HCT116 (cell line): ENCODE data around the gene SLC24A3. TPM values are rescaled to one million over a fixed set of nuclear protein-coding genes. Genes with fewer than 3 reads are reported as not detected.

Source experiments
- ATAC-seq: fragments of 200-7000 bp; cut with Tn5 transposase; 2 replicates; pipeline ENCODE4 v1.9.1; 2020; ENCODE audit warnings: mild to moderate bottlenecking, moderate library complexity
- BruUV-seq: library from RNA; stranded (reverse); fragments of 400-500 nt; replicated peaks from 2 replicates; lab custom pipeline; 2021; lab: Mats Ljungman, UMichigan
- CTCF ChIA-PET: fragments of 300-600 bp; sonication (Branson Sonifier 250); formaldehyde crosslinking; loops from one replicate; lab custom pipeline; 2021; ENCODE audit warnings: antibody characterized with exemption; lab: Charles Lee
- POLR2A ChIA-PET: fragments of 300-600, 350-600 bp; sonication (Branson Sonifier 250); formaldehyde crosslinking; loops from one replicate; lab custom pipeline; 2021; ENCODE audit warnings: antibody characterized with exemption; lab: Charles Lee
- RAD21 ChIA-PET, 2 experiments: fragments of 300-600 bp; sonication (Branson Sonifier 250); formaldehyde crosslinking; loops; one replicate each; lab custom pipeline; 2023; ENCODE audit warnings: low total read pairs in 2 of 2; ENCODE audit not compliant: uncharacterized antibody in 2 of 2, unreplicated experiment in 2 of 2, low non-redundant PET in 1 of 2; lab: Charles Lee
- DNase-seq: peaks from one replicate; pipeline ENCODE4 v3.0.0-alpha.2; 2010; ENCODE audit warnings: low read depth, low spot score
- H2AFZ ChIP-seq: fragments of 200-600 bp; shearing (Covaris generic), sonication (generic); 2 replicates; pipeline ENCODE4 v1.6.1; 2017; ENCODE audit warnings: low read depth, mixed run types, mixed read lengths, antibody characterized with exemption, low read length; ENCODE audit not compliant: poor library complexity, severe bottlenecking
- H3K27ac ChIP-seq: 2 replicates; pipeline ENCODE4 v1.5.1; 2012; ENCODE audit warnings: low read depth, low read length
- H3K27me3 ChIP-seq: fragments of 200-600 bp; sonication (generic); 2 replicates; pipeline ENCODE4 v1.6.1; 2016; ENCODE audit warnings: mixed run types, low read length, mixed read lengths; ENCODE audit not compliant: insufficient read depth
- H3K36me3 ChIP-seq, 2 experiments: fragments of 200-500 bp in 1 of 2; fragments of 200-600 bp in 1 of 2; sonication (Bioruptor generic) in 1 of 2; sonication (generic) in 1 of 2; 2 replicates each; pipeline versions ENCODE4 v1.5.1 to v1.6.1; 2014 to 2016; ENCODE audit warnings: low read length in 2 of 2, inconsistent platforms in 1 of 2, mixed read lengths in 1 of 2, mixed run types in 1 of 2; ENCODE audit not compliant: insufficient read depth in 2 of 2, control insufficient read depth in 1 of 2
- H3K4me1 ChIP-seq, 2 experiments: fragments of 200-600 bp in 1 of 2; sonication (generic) in 1 of 2; 2 replicates each; pipeline versions ENCODE4 v1.5.1 to v1.6.1; 2012 to 2017; ENCODE audit warnings: low read length in 2 of 2, inconsistent platforms in 1 of 2, mild to moderate bottlenecking in 1 of 2, mixed read lengths in 1 of 2, mixed run types in 1 of 2, moderate library complexity in 1 of 2; ENCODE audit not compliant: insufficient read depth in 2 of 2, control insufficient read depth in 1 of 2
- H3K4me2 ChIP-seq: fragments of 200-600 bp; sonication (generic); 2 replicates; pipeline ENCODE4 v1.6.1; 2017; ENCODE audit warnings: mixed run types, low read length, mixed read lengths
- H3K4me3 ChIP-seq, 2 experiments: fragments of 200-600 bp in 1 of 2; sonication (generic) in 1 of 2; replicated peaks in 1 of 2; 2 replicates each; pipeline ENCODE4 v1.5.1; 2011 to 2016; ENCODE audit warnings: low read length in 2 of 2, control low read depth in 1 of 2, low read depth in 1 of 2, mild to moderate bottlenecking in 1 of 2, mixed read lengths in 1 of 2, mixed run types in 1 of 2
- H3K79me2 ChIP-seq: fragments of 200-600 bp; sonication (generic); 2 replicates; pipeline ENCODE4 v1.6.1; 2017; ENCODE audit warnings: mild to moderate bottlenecking, mixed run types, low read length, moderate library complexity, mixed read lengths; ENCODE audit not compliant: insufficient read depth
- H3K9ac ChIP-seq: fragments of 200-600 bp; sonication (generic); 2 replicates; pipeline ENCODE4 v1.6.1; 2016; ENCODE audit warnings: low read length, mixed read lengths
- H3K9me2 ChIP-seq: fragments of 200-600 bp; sonication (generic), shearing (Covaris generic); 2 replicates; pipeline ENCODE4 v1.6.1; 2017; ENCODE audit warnings: mixed run types, mild to moderate bottlenecking, moderate library complexity; ENCODE audit not compliant: insufficient read depth
- H3K9me3 ChIP-seq, 2 experiments: fragments of 200-500 bp in 1 of 2; fragments of 200-600 bp in 1 of 2; sonication (Bioruptor generic) in 1 of 2; sonication (generic) in 1 of 2; 2 replicates each; pipeline ENCODE4 v1.6.1; 2014 to 2017; ENCODE audit warnings: low read length in 2 of 2, mixed read lengths in 2 of 2, inconsistent platforms in 1 of 2, low read depth in 1 of 2, mild to moderate bottlenecking in 1 of 2, mixed run types in 1 of 2, moderate library complexity in 1 of 2; ENCODE audit not compliant: control insufficient read depth in 1 of 2, insufficient read depth in 1 of 2
- H4K20me1 ChIP-seq: fragments of 200-600 bp; sonication (generic), shearing (Covaris generic); 2 replicates; pipeline ENCODE4 v1.6.1; 2017; ENCODE audit warnings: mixed run types, mild to moderate bottlenecking, moderate library complexity; ENCODE audit not compliant: insufficient read depth
- ATF3 ChIP-seq: IDR thresholded peaks from 2 replicates; pipeline ENCODE4 v1.6.1; 2012
- CBX3 ChIP-seq: IDR thresholded peaks from 2 replicates; pipeline ENCODE4 v1.6.1; 2012; ENCODE audit warnings: low read depth
- CEBPB ChIP-seq: IDR thresholded peaks from 2 replicates; pipeline ENCODE4 v1.6.1; 2012; ENCODE audit warnings: low read depth
- EGR1 ChIP-seq: IDR thresholded peaks from 2 replicates; pipeline ENCODE4 v1.6.1; 2012; ENCODE audit warnings: low read depth
- ELF1 ChIP-seq: IDR thresholded peaks from 2 replicates; pipeline ENCODE4 v1.6.1; 2012; ENCODE audit warnings: low read depth, borderline replicate concordance
- EZH2 ChIP-seq: fragments of 200-600 bp; sonication (generic); IDR thresholded peaks from 2 replicates; pipeline ENCODE4 v1.6.1; 2017; ENCODE audit warnings: antibody characterized with exemption, mixed run types
- EZH2phosphoT487 ChIP-seq: fragments of 200-600 bp; IDR thresholded peaks from 2 replicates; pipeline ENCODE4 v1.6.1; 2018; ENCODE audit warnings: antibody characterized with exemption, borderline replicate concordance
- JUND ChIP-seq: IDR thresholded peaks from 2 replicates; pipeline ENCODE4 v1.6.1; 2012
- POLR2A ChIP-seq: IDR thresholded peaks from 2 replicates; pipeline ENCODE4 v1.7.0; 2011; ENCODE audit warnings: borderline replicate concordance; ENCODE audit not compliant: insufficient read depth, insufficient read length; ENCODE audit errors: extremely low read depth
- POLR2AphosphoS5 ChIP-seq: IDR thresholded peaks from 2 replicates; pipeline ENCODE4 v1.6.1; 2011; ENCODE audit warnings: mild to moderate bottlenecking, low read depth, low read length, moderate library complexity
- SIN3A ChIP-seq: IDR thresholded peaks from 2 replicates; pipeline ENCODE4 v1.6.1; 2012; ENCODE audit warnings: low read depth
- SP1 ChIP-seq: IDR thresholded peaks from 2 replicates; pipeline ENCODE4 v1.6.1; 2012; ENCODE audit warnings: low read depth
- TCF7L2 ChIP-seq: IDR thresholded peaks from 2 replicates; pipeline ENCODE4 v1.7.0; 2011; ENCODE audit warnings: borderline replicate concordance, inconsistent platforms; ENCODE audit not compliant: insufficient read depth, insufficient read length; ENCODE audit errors: extremely low read depth
- YY1 ChIP-seq: IDR thresholded peaks from 2 replicates; pipeline ENCODE4 v1.6.1; 2011; ENCODE audit warnings: low read length, low read depth, moderate library complexity, mild to moderate bottlenecking; ENCODE audit not compliant: insufficient replicate concordance; ENCODE audit errors: extremely low read depth
- ZBTB33 ChIP-seq: IDR thresholded peaks from 2 replicates; pipeline ENCODE4 v1.6.1; 2011; ENCODE audit warnings: mild to moderate bottlenecking, low read length, moderate library complexity; ENCODE audit not compliant: insufficient replicate concordance; ENCODE audit errors: extremely low read depth
- ZFX ChIP-seq: fragments of 450-650 bp; IDR thresholded peaks from 2 replicates; pipeline ENCODE4 v1.6.1; 2017
- intact Hi-C: fragments of 100-400 bp; cut with micrococcal nuclease; formaldehyde crosslinking; loops from 2 replicates; pipeline ENCODE4 v1.10.0; 2022
- total RNA-seq: library from RNA; stranded (reverse); gene quantifications from one replicate; pipeline ENCODE4 v1.2.1, GENCODE V29; 2021; ENCODE audit not compliant: unreplicated experiment
- TF ChIP-seq, protein P1 (sequence below): IDR thresholded peaks from 2 replicates; pipeline ENCODE4 v1.6.1; 2012; ENCODE audit warnings: low read depth
- TF ChIP-seq, protein P2 (sequence below): IDR thresholded peaks from 2 replicates; pipeline ENCODE4 v1.6.1; 2012

SLC24A3 gene
- total RNA-seq, 1 experiment from 2014 or later, result not detected

DNA sequence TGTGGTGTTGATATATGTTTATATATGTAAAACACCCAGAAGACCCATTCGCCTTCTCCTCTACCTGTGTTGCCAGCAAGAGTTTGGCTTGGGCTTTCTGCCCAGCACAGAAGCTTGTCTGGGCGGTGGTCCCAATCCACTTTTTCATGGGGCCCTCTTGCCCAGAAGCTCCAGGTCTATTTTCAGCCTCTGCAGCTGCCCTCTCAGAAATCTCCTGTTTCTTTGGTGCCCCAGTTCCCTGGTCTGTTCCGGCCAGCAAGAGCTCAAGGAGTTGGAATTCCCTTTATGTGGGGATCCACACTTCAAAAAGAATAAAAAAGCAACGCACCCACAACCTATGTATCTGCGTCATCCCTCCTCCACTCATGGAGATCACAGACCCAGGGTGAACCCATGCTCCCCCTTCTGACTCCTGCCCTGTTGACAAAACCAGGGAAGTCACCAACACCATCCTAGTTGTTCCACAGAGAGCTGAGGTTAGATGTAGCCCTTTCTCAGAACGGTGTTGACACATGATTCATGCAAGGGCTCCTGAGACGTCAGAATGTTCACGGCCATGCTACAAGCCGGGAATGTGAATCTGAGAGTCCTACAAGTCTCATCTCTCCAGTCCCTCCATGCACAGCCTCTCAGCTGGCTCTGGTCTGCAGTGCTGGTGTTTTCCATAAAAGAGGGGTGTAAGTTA is 388.8 kb downstream of the SLC24A3 start:
- Histone ChIP-seq H3K79me2 (no peaks in the 10 kb centered on the region), H3K9me2 (no peaks in the 10 kb centered on the region), H2AFZ (no peak overlapping the region), H4K20me1 (no peaks in the 10 kb centered on the region), H3K4me2 (no peak overlapping the region), H3K27ac (no peak overlapping the region), H3K4me3 (no peak overlapping the region), H3K9ac (no peak overlapping the region), H3K9me3 (no peaks in the 10 kb centered on the region), H3K36me3 (no peaks in the 10 kb centered on the region), H3K4me1 (no peaks in the 10 kb centered on the region), H3K27me3 (peaks cover 22% of the 10 kb centered on the region; the same call in 1 of the 2 replicates)
- DNase-seq, result no peak
- intact Hi-C loops, result no loop called here
- RAD21 ChIA-PET, result no interaction called here
- CTCF ChIA-PET, result interaction anchor here (1.5 kb wide), 1 partner anchor 17 kb away, joined by 4 read pairs; no protein-coding TSS in a partner anchor
- TF ChIP-seq SP1, result no peak
- TF ChIP-seq, protein P1, sequence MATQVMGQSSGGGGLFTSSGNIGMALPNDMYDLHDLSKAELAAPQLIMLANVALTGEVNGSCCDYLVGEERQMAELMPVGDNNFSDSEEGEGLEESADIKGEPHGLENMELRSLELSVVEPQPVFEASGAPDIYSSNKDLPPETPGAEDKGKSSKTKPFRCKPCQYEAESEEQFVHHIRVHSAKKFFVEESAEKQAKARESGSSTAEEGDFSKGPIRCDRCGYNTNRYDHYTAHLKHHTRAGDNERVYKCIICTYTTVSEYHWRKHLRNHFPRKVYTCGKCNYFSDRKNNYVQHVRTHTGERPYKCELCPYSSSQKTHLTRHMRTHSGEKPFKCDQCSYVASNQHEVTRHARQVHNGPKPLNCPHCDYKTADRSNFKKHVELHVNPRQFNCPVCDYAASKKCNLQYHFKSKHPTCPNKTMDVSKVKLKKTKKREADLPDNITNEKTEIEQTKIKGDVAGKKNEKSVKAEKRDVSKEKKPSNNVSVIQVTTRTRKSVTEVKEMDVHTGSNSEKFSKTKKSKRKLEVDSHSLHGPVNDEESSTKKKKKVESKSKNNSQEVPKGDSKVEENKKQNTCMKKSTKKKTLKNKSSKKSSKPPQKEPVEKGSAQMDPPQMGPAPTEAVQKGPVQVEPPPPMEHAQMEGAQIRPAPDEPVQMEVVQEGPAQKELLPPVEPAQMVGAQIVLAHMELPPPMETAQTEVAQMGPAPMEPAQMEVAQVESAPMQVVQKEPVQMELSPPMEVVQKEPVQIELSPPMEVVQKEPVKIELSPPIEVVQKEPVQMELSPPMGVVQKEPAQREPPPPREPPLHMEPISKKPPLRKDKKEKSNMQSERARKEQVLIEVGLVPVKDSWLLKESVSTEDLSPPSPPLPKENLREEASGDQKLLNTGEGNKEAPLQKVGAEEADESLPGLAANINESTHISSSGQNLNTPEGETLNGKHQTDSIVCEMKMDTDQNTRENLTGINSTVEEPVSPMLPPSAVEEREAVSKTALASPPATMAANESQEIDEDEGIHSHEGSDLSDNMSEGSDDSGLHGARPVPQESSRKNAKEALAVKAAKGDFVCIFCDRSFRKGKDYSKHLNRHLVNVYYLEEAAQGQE, result no peak
- TF ChIP-seq, protein P2, sequence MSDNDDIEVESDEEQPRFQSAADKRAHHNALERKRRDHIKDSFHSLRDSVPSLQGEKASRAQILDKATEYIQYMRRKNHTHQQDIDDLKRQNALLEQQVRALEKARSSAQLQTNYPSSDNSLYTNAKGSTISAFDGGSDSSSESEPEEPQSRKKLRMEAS, result no peak
- TF ChIP-seq POLR2AphosphoS5, result no peak
- no peak for TF ChIP-seq ELF1
- TF ChIP-seq EZH2, result no peak
- no peak for TF ChIP-seq EZH2phosphoT487
- TF ChIP-seq SIN3A, result no peak
- no peak for TF ChIP-seq ZBTB33
- TF ChIP-seq TCF7L2, result no peak
- TF ChIP-seq POLR2A, result no peak
- no peak for TF ChIP-seq JUND
- no peak for TF ChIP-seq YY1
- TF ChIP-seq ZFX, result no peak
- no peak for TF ChIP-seq CEBPB
- no peak for TF ChIP-seq CBX3
- TF ChIP-seq EGR1, result no peak
- no peak for TF ChIP-seq ATF3
- ATAC-seq, result no peak
- POLR2A ChIA-PET, result no interaction called here
- no TSS peak for BruUV-seq
